Left hindlimb (tissue), 1 donor: ENCODE data around the gene RANBP9.
A peak's percentile ranks its signal among the peaks of the same experiment; 100 is the strongest.

Source experiments
- DNase-seq: peaks from one replicate; pipeline ENCODE4 v3.0.0-alpha.2; 2018

RANBP9 gene

DNA sequence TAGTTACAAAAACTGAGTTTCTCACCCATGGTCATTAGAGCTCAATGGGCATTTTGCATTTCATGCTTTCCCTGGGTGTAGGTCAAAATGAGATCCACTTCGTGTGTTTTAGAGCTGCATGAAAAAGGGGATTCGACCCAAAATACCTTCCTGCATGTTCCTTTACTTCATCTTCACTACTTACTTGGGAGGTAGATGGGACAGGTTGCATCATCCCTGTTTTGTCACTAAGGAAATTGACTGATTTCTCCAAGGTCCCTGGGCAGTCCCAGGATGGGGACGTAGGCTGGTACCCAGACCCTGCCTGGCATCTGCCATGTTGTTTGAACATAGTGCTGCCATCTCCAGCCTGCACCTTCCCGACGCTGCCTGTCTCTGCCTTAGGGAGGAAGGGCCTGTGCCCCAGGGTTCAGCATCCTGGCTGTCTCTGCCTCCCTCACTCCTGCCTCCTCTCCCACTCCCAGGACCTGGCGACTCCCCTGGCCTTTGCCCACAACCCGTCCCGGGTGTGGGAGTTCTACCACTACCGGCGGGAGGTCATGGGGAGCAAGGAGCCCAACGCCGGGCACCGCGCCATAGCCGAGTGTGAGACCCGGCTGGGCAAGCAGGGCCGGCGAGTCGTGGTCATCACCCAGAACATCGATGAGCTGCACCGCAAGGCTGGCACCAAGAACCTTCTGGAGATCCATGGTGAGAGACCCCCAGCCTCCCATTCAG is 120.3 kb downstream of the RANBP9 start:
- DNase-seq = no peak

GRCh38 chr6:13590574-13591153 is 121.0 kb downstream of the RANBP9 start:
- no peak for DNase-seq

GRCh38 chr6:13589801-13590200 is 121.8 kb downstream of the RANBP9 start:
- DNase-seq = no peak

DNA sequence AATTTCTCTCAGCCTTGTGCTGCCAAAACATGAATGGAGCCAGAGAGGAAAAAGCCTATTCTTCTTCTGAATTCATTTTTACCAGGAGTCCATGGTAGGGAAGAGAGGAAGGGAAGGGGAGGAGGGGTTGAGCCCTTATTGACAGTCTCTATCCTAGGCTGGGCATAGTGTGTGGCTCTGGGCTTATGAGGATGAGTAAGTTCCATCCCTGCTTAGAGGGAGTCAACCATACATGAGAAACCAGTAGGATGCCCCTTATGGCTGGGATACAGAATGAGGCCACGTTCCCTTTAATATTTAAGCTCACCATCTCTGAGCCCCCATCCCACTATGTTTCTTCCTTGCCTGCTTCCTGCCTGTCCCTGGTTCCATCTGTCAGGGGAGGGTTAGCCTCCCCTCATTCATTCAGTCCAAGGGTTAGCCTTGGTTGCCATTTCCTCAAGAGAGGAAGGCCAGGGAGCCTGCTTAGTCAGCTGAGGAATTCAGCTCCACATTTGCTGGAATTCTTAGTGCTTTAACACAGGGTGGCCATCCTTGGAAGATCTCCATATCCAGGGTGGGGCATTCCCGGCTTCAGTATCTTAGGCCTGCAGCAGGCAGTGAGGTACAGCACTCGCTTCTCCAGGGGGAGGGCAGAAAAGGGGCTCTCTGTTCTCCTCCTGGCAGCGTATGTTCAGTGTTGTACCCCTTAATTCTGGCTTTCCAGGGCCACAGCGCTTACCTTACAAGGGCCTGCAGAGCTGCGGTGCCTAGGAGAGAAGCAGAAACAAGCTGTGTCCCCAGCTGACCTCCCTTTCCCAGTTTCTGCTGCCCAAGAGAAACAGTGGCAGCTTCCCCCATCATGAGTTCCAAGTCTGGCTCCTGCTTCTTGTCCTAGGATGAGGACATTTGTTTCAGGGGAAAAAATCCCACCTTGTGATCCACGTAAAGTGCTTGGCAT is 124.8 kb downstream of the RANBP9 start:
- DNase-seq = no peak

DNA sequence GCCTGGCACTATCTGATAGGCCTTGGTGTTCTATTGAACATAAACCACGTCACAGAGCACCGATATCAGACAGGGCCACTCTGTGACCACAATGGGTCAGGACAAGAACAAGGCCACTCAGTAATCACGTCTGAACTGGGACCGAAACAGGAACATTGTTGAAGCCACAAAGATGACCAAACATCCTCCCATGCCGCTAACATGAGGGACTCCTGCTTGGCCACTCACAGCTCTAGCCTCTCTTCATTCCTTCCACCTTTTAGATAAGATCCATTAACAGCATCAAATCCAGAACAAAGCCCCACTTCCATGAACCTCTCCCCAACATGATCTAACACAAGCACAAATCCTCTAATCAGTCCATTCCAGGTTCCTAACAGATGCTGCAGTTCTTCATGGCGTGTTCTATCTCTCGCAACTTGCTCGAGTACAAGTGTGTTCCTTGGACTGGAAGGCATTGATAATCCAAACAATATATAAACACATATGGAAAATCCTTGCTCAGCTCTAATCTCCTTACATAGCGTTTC is 129.9 kb downstream of the RANBP9 start:
- DNase-seq = no peak

GRCh38 chr6:13579911-13580310 is 131.7 kb downstream of the RANBP9 start:
- no peak for DNase-seq

GRCh38 chr6:13577926-13578325 is 133.7 kb downstream of the RANBP9 start:
- DNase-seq = no peak

DNA sequence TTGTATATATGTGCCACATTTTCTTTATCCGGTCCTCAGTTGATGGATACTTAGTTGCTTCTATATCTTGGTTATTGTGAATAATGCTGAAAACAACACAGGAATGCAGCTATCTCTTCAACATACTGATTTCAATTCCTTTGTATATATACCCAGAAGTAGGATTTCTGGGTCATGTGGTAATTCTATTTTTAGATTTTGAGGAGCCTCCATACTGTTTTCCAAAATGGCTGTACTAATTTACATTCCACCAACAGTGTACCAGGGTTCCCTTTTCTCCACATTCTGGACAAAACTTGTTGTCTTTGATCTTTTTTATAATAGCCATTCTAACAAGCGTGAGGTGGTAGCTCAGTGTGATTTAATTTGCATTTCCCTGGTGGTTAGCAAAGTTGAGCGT is 135.6 kb downstream of the RANBP9 start:
- no peak for DNase-seq

DNA sequence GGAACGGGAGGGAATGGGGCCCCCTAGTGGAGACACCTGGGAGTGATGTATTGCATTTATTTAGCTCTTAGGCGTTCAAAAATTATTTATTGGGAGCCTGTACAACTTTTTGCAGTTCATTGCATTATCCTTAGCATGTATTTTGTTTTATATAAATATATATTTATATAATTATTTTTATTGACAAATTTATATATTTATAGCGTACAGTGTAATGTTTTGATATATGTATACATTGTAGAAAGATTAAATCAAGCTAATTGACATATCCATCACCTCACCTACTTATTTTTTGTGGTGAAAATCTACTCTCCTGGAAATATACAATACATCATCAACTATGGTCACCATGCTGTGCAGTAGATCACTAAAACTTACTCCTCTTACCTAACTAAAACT is 136.3 kb downstream of the RANBP9 start:
- DNase-seq = no peak

DNA sequence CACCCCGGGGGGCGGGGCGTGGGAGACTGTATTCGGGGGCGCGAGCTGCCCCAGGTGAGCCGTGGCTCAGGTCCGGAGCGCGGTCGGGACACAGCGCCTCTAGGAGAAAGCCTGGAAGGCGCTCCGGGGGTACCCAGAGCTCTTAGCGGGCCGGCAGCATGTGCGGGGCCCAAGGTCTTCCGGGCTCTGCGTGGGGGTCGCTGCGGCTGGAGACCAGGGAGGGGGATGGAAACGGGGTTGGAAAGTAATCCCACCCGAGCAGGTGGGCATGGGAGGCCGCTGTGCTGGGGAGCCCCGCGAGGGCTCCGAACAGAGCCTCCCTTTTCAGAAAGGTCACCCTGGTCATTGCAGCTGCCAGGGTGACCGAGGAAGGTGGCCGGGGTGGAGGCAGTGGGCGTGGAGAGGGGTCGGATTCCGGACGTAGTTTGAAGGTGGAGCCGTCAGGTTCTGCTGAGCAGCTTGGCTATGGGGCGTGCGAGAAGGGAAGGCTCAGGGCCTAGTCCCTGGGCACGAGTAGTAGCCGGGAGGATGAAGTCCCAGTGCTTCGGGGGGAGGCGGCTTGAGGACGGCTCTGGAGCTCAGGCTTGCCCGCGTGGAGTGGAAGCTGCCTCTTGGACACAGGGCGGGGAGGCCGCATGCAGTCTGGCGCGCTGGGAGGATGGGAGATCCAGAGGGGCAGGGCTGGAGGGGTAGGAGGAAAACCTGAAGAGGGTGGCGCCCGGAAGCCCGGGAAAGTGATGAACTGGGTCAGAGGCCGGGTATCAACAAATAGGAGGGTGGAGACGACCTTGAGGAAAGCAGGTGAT is 136.9 kb downstream of the RANBP9 start, which contains the start of gene SIRT5:
Gene SIRT5 (plus strand): TSS at position 31 of the 806 bp plus-strand sequence. CDS start 9,510 bp downstream, outside the sequence.
- peak; percentile 86 for DNase-seq

DNA sequence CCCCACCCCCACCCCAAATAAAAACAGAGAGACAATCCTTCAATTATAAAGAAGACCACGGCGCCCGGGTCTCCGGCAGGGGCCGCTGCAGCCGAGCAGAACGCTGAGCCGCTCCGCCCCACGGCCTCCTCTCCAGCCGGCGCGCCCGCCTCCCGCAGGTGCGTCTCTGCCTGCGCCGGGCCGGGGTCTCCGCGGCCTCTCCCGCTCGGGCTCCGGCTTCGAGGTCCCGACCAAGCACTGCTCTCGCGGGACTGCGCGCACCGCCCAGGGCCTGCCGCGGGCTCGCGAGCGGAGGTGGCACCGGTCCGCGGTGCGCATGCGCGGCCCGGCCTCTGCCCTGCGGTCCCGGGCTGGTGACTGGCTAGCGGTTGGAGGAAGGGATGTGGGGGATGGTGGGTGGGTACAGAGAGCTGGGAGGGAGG is 137.5 kb downstream of the RANBP9 start:
- peak; percentile 95 for DNase-seq

DNA sequence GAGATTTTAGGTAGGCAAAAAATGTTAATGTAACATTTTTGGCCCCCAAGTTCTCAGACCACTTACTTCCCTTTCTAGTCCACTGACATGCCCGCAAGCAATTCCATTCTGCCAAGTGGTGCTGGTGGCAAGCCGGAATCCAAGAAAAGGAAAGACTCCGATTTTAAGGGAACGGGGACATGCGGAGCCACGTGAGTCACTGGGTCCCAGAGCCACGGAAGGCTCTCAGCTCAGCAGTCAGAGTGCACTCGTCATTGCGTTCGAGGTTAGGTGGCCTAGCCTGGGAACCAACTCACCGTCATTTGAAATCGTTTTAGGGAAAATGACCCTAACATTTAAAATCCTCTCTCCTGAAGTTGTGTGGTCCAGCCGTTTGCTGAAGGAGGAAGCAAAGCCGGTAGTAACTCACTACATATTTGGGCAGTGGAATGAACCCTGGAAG is 137.9 kb downstream of the RANBP9 start:
- DNase-seq = no peak

GRCh38 chr6:13572951-13573654 is 138.5 kb downstream of the RANBP9 start:
- no peak for DNase-seq

DNA sequence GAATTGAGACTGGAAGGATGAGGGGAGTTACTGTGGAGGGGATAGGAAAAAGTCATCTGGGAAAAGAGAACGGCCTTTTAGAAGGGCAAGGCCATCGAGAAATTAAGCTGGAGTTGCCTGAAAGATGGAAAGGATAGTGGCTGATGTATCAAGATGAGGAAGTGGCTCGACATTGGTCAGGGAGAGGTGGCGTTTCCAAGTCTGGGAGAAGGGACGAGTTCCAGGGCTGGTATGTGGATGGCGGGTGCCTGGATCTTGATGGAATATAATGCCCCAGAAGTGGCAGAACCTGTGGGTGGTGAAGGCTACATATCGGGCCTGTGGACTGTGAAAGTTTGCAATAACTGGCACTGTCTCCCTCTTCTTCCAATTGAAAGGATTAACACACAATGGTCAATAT is 139.4 kb downstream of the RANBP9 start:
- no peak for DNase-seq
